Measurements from ENCODE around the gene KRT26.

KRT26 gene

DNA sequence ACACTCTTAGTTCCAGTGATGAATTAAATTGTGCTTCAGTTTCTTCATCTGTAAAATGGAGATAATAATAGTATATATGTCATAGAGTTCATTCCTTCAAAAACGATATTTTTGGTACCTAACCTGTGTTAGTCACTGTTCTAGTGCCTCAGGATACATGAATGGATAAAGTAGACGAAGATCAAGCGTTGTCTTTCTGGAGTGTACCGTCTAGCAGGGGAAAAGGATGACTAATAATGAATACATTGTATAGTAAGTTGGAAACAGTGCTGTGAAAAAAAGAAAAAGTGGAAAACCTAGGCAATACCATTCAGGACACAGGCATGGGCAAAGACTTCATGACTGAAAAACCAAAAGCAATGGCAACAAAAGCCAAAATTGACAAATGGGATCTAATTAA is 41.8 kb upstream of the KRT26 start:
- H3F3A ChIP-seq (ENCODE audit: insufficient read depth) = peaks cover 13% of the 10 kb centered on the region; the same call in 1 of the 2 replicates
- H2AFZ ChIP-seq (ENCODE audit: low read depth, low read length, severe bottlenecking) = no peak overlapping the region
- no peak overlapping the region for H3K4me3 ChIP-seq (ENCODE audit: insufficient read depth, low read length, poor library complexity, severe bottlenecking)
- no peak overlapping the region for H3K27ac ChIP-seq (ENCODE audit: low read depth, low read length)
- no peaks in the 10 kb centered on the region for H3K9me2 ChIP-seq (replicated peaks; ENCODE audit: insufficient read depth, low read length)
- no peaks in the 10 kb centered on the region for H3K27me3 ChIP-seq (ENCODE audit: low read length)
- no peaks in the 10 kb centered on the region for H4K20me1 ChIP-seq (ENCODE audit: low read depth, low read length)
- no peaks in the 10 kb centered on the region for H3K9me3 ChIP-seq (ENCODE audit: insufficient read depth, low read length)
- peaks cover 9% of the 10 kb centered on the region; the same call in 1 of the 2 replicates for H3K36me3 ChIP-seq (ENCODE audit: low read length)
- no peak for TF ChIP-seq EZH2phosphoT487 (conservative IDR thresholded peaks at IDR 0.05; ENCODE audit: low read length)
- TF ChIP-seq, protein P1, sequence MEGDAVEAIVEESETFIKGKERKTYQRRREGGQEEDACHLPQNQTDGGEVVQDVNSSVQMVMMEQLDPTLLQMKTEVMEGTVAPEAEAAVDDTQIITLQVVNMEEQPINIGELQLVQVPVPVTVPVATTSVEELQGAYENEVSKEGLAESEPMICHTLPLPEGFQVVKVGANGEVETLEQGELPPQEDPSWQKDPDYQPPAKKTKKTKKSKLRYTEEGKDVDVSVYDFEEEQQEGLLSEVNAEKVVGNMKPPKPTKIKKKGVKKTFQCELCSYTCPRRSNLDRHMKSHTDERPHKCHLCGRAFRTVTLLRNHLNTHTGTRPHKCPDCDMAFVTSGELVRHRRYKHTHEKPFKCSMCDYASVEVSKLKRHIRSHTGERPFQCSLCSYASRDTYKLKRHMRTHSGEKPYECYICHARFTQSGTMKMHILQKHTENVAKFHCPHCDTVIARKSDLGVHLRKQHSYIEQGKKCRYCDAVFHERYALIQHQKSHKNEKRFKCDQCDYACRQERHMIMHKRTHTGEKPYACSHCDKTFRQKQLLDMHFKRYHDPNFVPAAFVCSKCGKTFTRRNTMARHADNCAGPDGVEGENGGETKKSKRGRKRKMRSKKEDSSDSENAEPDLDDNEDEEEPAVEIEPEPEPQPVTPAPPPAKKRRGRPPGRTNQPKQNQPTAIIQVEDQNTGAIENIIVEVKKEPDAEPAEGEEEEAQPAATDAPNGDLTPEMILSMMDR (IDR thresholded peaks at IDR 0.05; ENCODE audit: insufficient read depth, low read length, poor library complexity, severe bottlenecking) = no peak
- H3K4me2 ChIP-seq (ENCODE audit: low read depth, low read length, poor library complexity, severe bottlenecking) = no peak overlapping the region
- peaks cover 6% of the 10 kb centered on the region; the same call in 1 of the 2 replicates for H3K79me2 ChIP-seq (ENCODE audit: insufficient read depth, low read length)
- no peak overlapping the region for H3K9ac ChIP-seq (ENCODE audit: low read length)

DNA sequence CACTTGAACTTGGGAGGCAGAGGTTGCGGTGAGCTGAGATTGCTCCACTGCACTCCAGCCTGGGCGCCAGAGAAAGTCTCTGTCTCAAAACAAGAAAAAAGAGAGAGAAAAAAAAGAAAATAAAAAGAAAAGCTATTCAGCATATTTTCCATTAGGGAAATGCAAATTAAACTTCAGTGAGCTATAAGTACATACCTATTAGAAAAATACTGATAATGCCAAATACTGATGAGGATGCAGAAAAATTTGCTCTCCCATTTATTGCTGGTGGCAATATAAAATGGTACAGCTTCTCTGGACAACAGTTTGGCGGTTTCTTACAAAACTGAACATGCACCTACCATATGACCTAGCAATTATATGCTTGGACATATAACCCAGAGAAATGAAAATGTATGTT is 40.6 kb upstream of the KRT26 start:
- TF ChIP-seq, protein P1 (IDR thresholded peaks at IDR 0.05; ENCODE audit: insufficient read depth, low read length, poor library complexity, severe bottlenecking) = no peak
- no peak for TF ChIP-seq EZH2phosphoT487 (conservative IDR thresholded peaks at IDR 0.05; ENCODE audit: low read length)
- H3K4me3 ChIP-seq (ENCODE audit: insufficient read depth, low read length, poor library complexity, severe bottlenecking) = no peak overlapping the region
- no peaks in the 10 kb centered on the region for H3K27me3 ChIP-seq (ENCODE audit: low read length)

DNA sequence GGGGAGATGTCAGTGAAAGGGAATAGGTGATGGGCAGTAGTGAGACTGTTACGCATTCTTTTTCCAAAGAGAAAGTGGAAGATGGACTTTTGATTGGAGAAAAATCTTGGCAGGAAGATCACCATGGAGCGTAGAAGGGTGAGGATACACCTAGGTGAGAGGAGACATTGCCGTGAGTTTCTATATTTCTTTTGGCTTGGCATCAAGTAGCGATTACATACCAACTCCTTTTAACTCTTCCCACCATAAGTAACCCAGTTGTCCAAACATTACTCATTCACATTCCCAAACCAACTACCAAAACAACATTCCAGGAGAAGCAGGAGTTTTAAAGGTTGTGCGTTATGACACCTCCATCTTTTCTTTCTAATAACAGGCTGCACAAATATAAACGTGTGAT is 38.5 kb upstream of the KRT26 start:
- no peaks in the 10 kb centered on the region for H3K9me3 ChIP-seq (ENCODE audit: insufficient read depth, low read length)
- H3K9me2 ChIP-seq (replicated peaks; ENCODE audit: insufficient read depth, low read length) = no peaks in the 10 kb centered on the region
- no peaks in the 10 kb centered on the region for H3K36me3 ChIP-seq (ENCODE audit: low read length)
- no peak for TF ChIP-seq EZH2phosphoT487 (conservative IDR thresholded peaks at IDR 0.05; ENCODE audit: low read length)
- TF ChIP-seq, protein P1 (IDR thresholded peaks at IDR 0.05; ENCODE audit: insufficient read depth, low read length, poor library complexity, severe bottlenecking) = no peak
- no peak overlapping the region for H3K4me2 ChIP-seq (ENCODE audit: low read depth, low read length, poor library complexity, severe bottlenecking)
- H3F3A ChIP-seq (ENCODE audit: insufficient read depth) = no peaks in the 10 kb centered on the region
- no peak overlapping the region for H3K9ac ChIP-seq (ENCODE audit: low read length)
- H3K27me3 ChIP-seq (ENCODE audit: low read length) = no peaks in the 10 kb centered on the region
- H3K79me2 ChIP-seq (ENCODE audit: insufficient read depth, low read length) = no peaks in the 10 kb centered on the region
- no peak overlapping the region for H3K27ac ChIP-seq (ENCODE audit: low read depth, low read length)
- H3K4me3 ChIP-seq (ENCODE audit: insufficient read depth, low read length, poor library complexity, severe bottlenecking) = no peak overlapping the region
- no peaks in the 10 kb centered on the region for H4K20me1 ChIP-seq (ENCODE audit: low read depth, low read length)
- no peak overlapping the region for H2AFZ ChIP-seq (ENCODE audit: low read depth, low read length, severe bottlenecking)

More for the DNA sequence above, 40.6 kb upstream of the KRT26 start:
- no peak overlapping the region for H3K27ac ChIP-seq (ENCODE audit: low read depth, low read length)
- H3F3A ChIP-seq (ENCODE audit: insufficient read depth) = peaks cover 4% of the 10 kb centered on the region; the same call in 1 of the 2 replicates
- peaks cover 5% of the 10 kb centered on the region; the same call in 1 of the 2 replicates for H3K36me3 ChIP-seq (ENCODE audit: low read length)
- no peak overlapping the region for H3K9ac ChIP-seq (ENCODE audit: low read length)
- H3K9me2 ChIP-seq (replicated peaks; ENCODE audit: insufficient read depth, low read length) = no peaks in the 10 kb centered on the region
- no peaks in the 10 kb centered on the region for H3K9me3 ChIP-seq (ENCODE audit: insufficient read depth, low read length)
- H4K20me1 ChIP-seq (ENCODE audit: low read depth, low read length) = no peaks in the 10 kb centered on the region
- no peak overlapping the region for H3K4me2 ChIP-seq (ENCODE audit: low read depth, low read length, poor library complexity, severe bottlenecking)
- no peaks in the 10 kb centered on the region for H3K79me2 ChIP-seq (ENCODE audit: insufficient read depth, low read length)
- H2AFZ ChIP-seq (ENCODE audit: low read depth, low read length, severe bottlenecking) = no peak overlapping the region

Data from SU-DHL-6 (cell line).